Sigmoid colon (tissue), 7 donors: ENCODE data around the gene RANBP1. TPM values are rescaled to one million over a fixed set of nuclear protein-coding genes. Genes with fewer than 3 reads are reported as not detected.

Experiments
- DNase-seq: peaks from one replicate; pipeline ENCODE4 v3.0.0-alpha.2; 2019
- H3K27ac ChIP-seq, 4 donors: fragments of 200-600 bp; sonication (generic); one replicate each; pipeline ENCODE4 v1.5.1; 2016 to 2019; ENCODE audit warnings: mild to moderate bottlenecking in 1 of 4
- H3K27me3 ChIP-seq, 3 donors: fragments of 200-600 bp; sonication (generic); one replicate each; pipeline ENCODE4 v1.5.1; 2019; ENCODE audit warnings: mild to moderate bottlenecking in 1 of 3
- H3K36me3 ChIP-seq, 4 donors: fragments of 200-600 bp; sonication (generic); one replicate each; pipeline ENCODE4 v1.5.1; 2016 to 2019
- H3K4me1 ChIP-seq, 4 donors: fragments of 200-600 bp; sonication (generic); one replicate each; pipeline ENCODE4 v1.5.1; 2017 to 2019
- H3K4me3 ChIP-seq, 4 donors: fragments of 200-600 bp; sonication (generic); one replicate each; pipeline ENCODE4 v1.5.1; 2017 to 2019; ENCODE audit warnings: mild to moderate bottlenecking in 2 of 4, moderate library complexity in 1 of 4
- H3K9me3 ChIP-seq, 4 donors: fragments of 200-600 bp in 3 of 4; sonication (generic) in 3 of 4; one replicate each; pipeline versions ENCODE4 v1.5.1 to v1.6.1; 2013 to 2019
- EP300 ChIP-seq, 4 donors: sonication (generic); formaldehyde crosslinking; IDR thresholded peaks; one replicate each; pipeline ENCODE4 v1.6.1; 2017; ENCODE audit warnings: antibody characterized with exemption in 4 of 4
- POLR2A ChIP-seq, 2 donors: fragments of 450-650 bp; IDR thresholded peaks; one replicate each; pipeline ENCODE4 v1.6.1; 2016; ENCODE audit warnings: antibody characterized with exemption in 2 of 2, mild to moderate bottlenecking in 2 of 2, moderate library complexity in 2 of 2
- POLR2AphosphoS5 ChIP-seq, 4 donors: sonication (generic); formaldehyde crosslinking; IDR thresholded peaks; one replicate each; pipeline ENCODE4 v1.6.1; 2017; ENCODE audit warnings: antibody characterized with exemption in 4 of 4
- WGBS, 2 donors: extraction: QIAGEN DNeasy Blood & Tissue Kit; methylation state at CpG; one replicate each; pipeline ENCODE4 v1.1.7; 2013; 5-methylcytosine and 5-hydroxymethylcytosine counted together
- intact Hi-C: fragments of 100-400 bp; cut with DNase I; formaldehyde crosslinking; loops from one replicate; pipeline ENCODE4 v1.15.1; 2023
- polyA plus RNA-seq, 3 donors: library from polyadenylated mRNA; stranded (reverse); fragments of 200-250 nt; gene quantifications; one replicate each; pipeline ENCODE4 v1.2.3, GENCODE V29; 2013
- total RNA-seq, 4 donors: library from RNA; depleted of rRNA; stranded (reverse); fragments of >200 nt; gene quantifications; one replicate each; pipeline ENCODE4 v1.1.0, GENCODE V29; 2016
- TF ChIP-seq, protein P1 (sequence below), 4 experiments: fragments of 450-650 bp in 3 of 4; fragments of 200-600 bp in 1 of 4; IDR thresholded peaks; one replicate each; pipeline ENCODE4 v1.5.1; 2016 to 2019; ENCODE audit warnings: antibody characterized with exemption in 4 of 4, mild to moderate bottlenecking in 3 of 4, moderate library complexity in 2 of 4
- donor health status: healthy with polysubstance abuse.
- donor health status: Bipolar disorder and iron deficiency.
- donor health status: healthy.

RANBP1 gene
- total and polyA plus RNA-seq, 7 donors: 67.9 to 194 (median 154) TPM

DNA sequence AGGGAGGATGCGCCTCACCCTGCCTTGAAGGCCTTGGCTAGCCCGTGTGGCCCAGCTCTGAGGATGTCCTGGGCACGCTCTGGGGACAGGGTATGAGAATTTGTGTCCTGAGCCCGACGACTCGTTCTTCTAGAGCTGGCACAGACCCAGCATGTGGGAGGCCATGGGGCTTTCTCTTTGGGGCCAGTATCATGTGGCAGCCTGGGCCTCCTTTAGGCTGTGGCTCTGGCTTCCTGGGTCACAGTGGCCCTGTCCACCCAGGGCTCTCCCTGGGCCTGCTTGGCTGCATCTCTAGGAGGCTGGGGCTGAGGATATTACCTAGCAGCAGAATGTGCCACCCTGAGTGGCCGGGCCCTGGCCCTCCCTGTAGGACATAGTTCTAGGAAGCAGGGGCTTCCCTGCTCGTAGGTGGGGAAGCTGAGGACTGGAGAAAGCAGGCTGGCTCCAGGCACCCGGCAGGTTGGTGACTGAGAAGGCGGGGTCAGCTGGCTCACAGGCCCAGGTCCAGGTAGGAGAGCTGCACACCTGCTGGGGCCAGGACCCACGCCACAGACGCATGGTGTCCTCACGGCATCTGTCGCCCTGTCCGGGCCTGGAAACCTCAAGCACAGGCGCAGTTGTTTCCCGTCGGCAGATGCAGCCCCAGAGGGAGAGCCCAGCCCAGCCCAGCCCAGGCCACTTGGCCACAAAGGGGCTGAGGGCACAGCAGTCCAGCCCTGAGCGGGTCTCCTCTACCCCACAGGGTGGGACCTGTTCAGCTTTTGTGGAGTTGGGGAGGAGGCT is 28.2 kb downstream of the RANBP1 start:
- intact Hi-C loops: no loop called here
- peaks cover 0 to 38% (median 0%) of the 10 kb centered on the region in 4 donors for H3K36me3 ChIP-seq
- no peak for TF ChIP-seq POLR2A (IDR thresholded peaks at IDR 0.05)
- no peaks in the 10 kb centered on the region for H3K9me3 ChIP-seq
- no peaks in the 10 kb centered on the region for H3K4me1 ChIP-seq
- WGBS, 2 donors: 87 to 93% methylated on average over 19 of the region's 19 CpGs
- H3K27me3 ChIP-seq: no peaks in the 10 kb centered on the region
- no peak for DNase-seq
- no peak overlapping the region for H3K27ac ChIP-seq
- no peak overlapping the region for H3K4me3 ChIP-seq

DNA sequence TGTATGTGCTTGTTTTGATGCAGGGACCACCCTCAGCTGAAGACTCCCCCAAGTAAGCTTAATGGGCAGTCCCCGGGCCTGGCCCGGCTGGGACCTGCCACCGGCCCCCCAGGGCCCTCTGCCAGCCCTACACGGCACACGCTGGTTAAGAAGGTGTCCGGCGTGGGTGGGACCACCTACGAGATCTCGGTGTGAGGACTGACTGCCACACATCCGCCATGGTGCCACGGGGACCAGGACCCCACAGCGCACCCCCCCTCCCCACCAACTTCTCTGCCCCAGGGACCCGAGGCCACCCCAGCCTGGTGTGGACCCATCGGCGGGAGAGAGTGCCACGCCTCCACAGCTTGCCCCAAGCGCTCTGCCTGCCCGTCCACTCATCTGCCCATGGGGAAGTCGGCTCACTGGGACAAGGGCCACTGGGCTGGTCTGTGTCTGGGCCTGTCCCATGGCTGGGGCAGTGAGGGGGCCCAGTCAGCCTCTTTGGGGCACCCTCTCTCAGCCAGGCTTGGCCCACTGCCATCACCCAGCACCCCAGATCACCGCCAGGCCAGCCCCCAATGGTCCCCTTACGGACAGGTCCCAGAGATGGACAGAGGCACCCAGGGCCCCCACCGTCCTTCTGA is 29.4 kb downstream of the RANBP1 start:
- peaks cover 0 to 26% (median 0%) of the 10 kb centered on the region in 4 donors for H3K36me3 ChIP-seq
- intact Hi-C loops: no loop called here
- DNase-seq: no peak
- no peaks in the 10 kb centered on the region for H3K4me1 ChIP-seq
- H3K27ac ChIP-seq: no peak overlapping the region
- no peak overlapping the region for H3K4me3 ChIP-seq
- WGBS, 2 donors: 91% methylated on average over 22 of the region's 22 CpGs
- TF ChIP-seq, protein P1, sequence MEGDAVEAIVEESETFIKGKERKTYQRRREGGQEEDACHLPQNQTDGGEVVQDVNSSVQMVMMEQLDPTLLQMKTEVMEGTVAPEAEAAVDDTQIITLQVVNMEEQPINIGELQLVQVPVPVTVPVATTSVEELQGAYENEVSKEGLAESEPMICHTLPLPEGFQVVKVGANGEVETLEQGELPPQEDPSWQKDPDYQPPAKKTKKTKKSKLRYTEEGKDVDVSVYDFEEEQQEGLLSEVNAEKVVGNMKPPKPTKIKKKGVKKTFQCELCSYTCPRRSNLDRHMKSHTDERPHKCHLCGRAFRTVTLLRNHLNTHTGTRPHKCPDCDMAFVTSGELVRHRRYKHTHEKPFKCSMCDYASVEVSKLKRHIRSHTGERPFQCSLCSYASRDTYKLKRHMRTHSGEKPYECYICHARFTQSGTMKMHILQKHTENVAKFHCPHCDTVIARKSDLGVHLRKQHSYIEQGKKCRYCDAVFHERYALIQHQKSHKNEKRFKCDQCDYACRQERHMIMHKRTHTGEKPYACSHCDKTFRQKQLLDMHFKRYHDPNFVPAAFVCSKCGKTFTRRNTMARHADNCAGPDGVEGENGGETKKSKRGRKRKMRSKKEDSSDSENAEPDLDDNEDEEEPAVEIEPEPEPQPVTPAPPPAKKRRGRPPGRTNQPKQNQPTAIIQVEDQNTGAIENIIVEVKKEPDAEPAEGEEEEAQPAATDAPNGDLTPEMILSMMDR (IDR thresholded peaks at IDR 0.05): no peak
- no peak for TF ChIP-seq POLR2AphosphoS5 (IDR thresholded peaks at IDR 0.05)
- no peak for TF ChIP-seq POLR2A (IDR thresholded peaks at IDR 0.05)
- no peak for TF ChIP-seq EP300 (IDR thresholded peaks at IDR 0.05)
- no peaks in the 10 kb centered on the region for H3K27me3 ChIP-seq
- H3K9me3 ChIP-seq: no peaks in the 10 kb centered on the region

DNA sequence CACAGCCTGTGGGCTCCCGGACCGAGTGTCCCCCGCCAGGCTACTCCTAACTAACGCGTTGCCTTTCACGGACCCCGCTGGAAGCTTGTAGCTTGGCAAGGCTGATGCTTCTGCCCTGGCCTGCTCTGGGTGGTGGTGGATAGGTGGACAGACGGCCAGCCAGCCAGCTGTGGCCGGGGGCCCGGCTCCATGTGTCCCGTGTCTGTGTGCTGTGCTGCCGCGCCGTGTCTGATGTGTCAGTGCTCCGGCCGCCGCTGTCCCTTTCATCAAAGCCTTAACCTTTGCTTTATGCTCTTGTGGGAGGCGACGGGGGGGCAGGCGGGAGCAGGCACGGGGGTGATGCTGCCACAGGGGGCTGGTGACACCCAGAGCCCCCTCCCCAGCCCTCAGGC is 29.9 kb downstream of the RANBP1 start:
- 93 to 94% methylated on average over 21 of the region's 21 CpGs for WGBS, 2 donors
- intact Hi-C loops: no loop called here
- Histone ChIP-seq H3K9me3 (no peaks in the 10 kb centered on the region), H3K36me3 (peaks cover 0 to 24% (median 0%) of the 10 kb centered on the region in 4 donors), H3K4me1 (no peaks in the 10 kb centered on the region), H3K4me3 (no peak overlapping the region), H3K27ac (no peak overlapping the region), H3K27me3 (no peaks in the 10 kb centered on the region)
- TF ChIP-seq EP300 (IDR thresholded peaks at IDR 0.05) (no peak), POLR2AphosphoS5 (IDR thresholded peaks at IDR 0.05) (no peak), POLR2A (IDR thresholded peaks at IDR 0.05) (no peak)
- TF ChIP-seq, protein P1 (IDR thresholded peaks at IDR 0.05): no peak
- DNase-seq: no peak

DNA sequence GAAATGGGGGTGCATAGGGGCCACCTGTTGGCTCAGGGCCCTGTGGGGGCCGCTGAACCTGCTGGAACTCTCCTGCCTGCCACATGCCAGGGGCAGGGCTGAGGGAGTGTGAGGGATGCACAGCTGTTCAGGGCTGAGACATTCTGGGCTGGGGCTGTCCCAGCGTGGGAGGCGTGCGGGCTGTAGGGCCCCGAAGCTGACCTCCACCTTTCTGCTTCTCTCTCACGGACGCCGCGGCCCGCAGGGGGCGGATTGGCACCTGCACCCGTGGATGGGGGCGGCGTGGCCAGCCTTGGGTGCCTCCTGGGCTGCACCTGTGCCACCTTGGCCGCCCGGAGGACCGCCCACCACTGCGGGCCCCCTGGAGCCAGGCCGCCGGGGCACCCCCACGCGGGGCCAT is 30.9 kb downstream of the RANBP1 start:
- Histone ChIP-seq H3K27ac (no peak overlapping the region), H3K9me3 (no peaks in the 10 kb centered on the region), H3K4me1 (no peaks in the 10 kb centered on the region), H3K27me3 (no peaks in the 10 kb centered on the region), H3K4me3 (no peak overlapping the region), H3K36me3 (peaks cover 0 to 24% (median 0%) of the 10 kb centered on the region in 4 donors)
- TF ChIP-seq EP300 (IDR thresholded peaks at IDR 0.05) (no peak), POLR2A (IDR thresholded peaks at IDR 0.05) (no peak), POLR2AphosphoS5 (IDR thresholded peaks at IDR 0.05) (no peak)
- TF ChIP-seq, protein P1 (IDR thresholded peaks at IDR 0.05): no peak
- intact Hi-C loops: no loop called here
- DNase-seq: no peak
- 78 to 84% methylated on average over 22 of the region's 22 CpGs for WGBS, 2 donors

DNA sequence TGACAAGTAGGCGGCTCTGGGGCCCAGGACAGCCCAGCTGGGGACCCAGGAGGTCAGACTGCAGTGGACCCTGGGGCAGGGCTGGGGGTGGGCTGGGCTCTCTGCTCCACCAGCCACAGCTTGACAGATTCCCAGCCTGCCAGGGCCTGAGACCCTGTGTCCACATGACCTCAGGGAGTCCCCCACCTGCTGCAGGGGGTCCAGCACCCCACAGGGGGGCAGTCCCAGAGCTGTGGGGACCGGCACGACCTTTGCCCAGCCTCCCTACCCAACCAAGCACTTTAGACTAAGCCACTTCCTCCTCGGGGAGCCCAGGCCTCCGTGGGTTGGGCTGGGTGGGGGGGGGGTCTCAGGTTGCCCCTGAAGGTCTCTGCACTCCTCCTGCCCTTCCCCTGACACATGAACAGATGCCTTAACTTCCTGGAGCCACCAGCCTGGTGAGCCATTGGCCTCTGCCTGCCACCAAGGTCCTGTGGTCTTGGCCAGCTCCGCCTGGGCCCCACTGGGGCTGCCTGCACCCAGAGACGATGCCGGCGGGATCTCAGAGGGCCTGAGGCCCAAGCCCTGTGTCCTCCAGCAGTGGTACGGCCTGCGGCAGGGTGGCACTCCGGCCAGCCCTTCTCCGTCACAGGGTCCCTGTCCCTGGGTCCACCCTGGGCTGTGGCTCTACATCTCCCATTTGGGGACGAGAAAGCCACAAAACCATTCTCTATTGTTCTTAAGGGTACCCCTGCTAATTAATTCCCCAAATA is 31.5 kb downstream of the RANBP1 start:
- Histone ChIP-seq H3K36me3 (peaks cover 0 to 24% (median 0%) of the 10 kb centered on the region in 4 donors), H3K27me3 (no peaks in the 10 kb centered on the region), H3K4me1 (no peaks in the 10 kb centered on the region), H3K9me3 (no peaks in the 10 kb centered on the region), H3K4me3 (no peak overlapping the region), H3K27ac (no peak overlapping the region)
- no peak for TF ChIP-seq POLR2AphosphoS5 (IDR thresholded peaks at IDR 0.05)
- TF ChIP-seq POLR2A (IDR thresholded peaks at IDR 0.05): no peak
- no peak for TF ChIP-seq EP300 (IDR thresholded peaks at IDR 0.05)
- TF ChIP-seq, protein P1 (IDR thresholded peaks at IDR 0.05): no peak
- intact Hi-C loops: no loop called here
- 61 to 63% methylated on average over 14 of the region's 14 CpGs for WGBS, 2 donors
- DNase-seq: no peak
